ENCODE results near the gene ABR. TPM values are rescaled to one million over a fixed set of nuclear protein-coding genes. Genes with fewer than 3 reads are reported as not detected.
"Not testable (repeated sequence)": the region's sequence is repeated elsewhere in the genome, so short reads cannot be mapped to it uniquely, and the experiment has no call there.

The ABR gene
- total RNA-seq, 1 donor from 2014 or later = 158 TPM

DNA sequence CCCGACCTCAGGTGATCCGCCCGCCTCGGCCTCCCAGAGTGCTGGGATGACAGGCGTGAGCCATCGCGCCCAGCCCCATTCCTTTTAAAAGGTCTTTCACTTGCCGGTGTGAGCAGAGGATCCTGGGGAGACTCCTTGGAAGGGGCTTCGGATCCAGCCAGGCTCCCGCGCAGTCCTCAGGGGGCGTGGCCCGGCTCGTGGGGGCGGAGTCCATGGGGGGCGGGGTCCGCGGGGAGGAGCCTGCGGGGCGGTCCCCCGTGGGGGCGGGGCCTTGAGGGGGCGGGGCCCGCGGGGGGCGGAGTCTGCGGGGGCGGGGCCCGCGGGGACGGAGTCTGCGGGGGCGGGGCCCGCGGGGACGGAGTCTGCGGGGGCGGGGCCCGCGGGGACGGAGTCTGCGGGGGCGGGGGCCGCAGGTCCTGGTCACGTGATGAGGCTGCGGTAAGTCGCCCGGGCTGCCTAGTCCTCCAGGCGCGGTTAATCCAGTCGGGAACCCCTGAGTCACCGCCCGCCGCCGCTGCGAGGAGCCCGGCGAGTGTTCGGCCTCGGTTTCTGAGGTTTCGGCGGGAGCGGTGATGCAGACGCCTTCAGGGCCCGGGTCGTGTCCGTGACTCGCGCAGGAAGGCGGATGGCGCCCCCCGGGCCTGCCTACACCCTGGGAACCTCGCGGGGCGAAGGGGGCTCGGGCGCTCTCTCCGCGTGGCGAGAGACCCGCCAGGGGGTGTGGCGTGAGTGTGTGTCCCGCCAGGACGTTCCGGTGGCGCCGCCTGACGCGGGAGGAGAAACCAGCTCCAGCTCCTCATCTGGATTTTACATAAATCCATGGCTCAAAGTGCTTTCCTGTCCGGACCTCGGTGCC is 23.6 kb upstream of the ABR start:
- peak; percentile 82 for DNase-seq (ENCODE audit: low spot score)

DNA sequence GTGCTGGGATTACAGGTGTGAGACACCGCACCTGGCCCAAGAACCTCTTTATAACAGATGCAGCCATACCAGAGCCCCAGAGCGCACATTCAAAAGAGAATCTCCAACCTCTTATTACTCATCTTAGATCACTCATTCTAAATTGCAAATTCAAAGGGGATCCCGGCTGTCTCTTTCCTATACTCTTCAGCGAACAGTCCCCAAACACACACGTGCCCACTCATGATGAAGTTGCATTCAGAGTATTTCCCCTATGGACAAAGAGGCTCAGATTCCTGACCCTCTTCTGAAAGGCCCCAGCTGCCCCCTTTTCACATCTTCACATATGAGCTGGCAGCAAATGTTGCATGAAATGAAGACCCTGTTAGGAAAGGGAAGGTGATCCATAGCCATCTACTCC is 22.5 kb upstream of the ABR start:
- intact Hi-C loops (cut with DNase I) = no loop called here
- no peak for DNase-seq (ENCODE audit: low spot score)

More for the DNA sequence above, 23.6 kb upstream of the ABR start:
- intact Hi-C loops (cut with DNase I) = no loop called here

GRCh38 chr17:1201132-1201702 is 21.4 kb upstream of the ABR start:
- intact Hi-C loops (cut with DNase I) = no loop called here
- no peak for DNase-seq (ENCODE audit: low spot score)

- DNase-seq (ENCODE audit: low spot score); intact Hi-C loops (cut with DNase I): not testable (repeated sequence)
Measured at GRCh38 chr17:1199271-1199743, 19.5 kb upstream of the ABR start.

- DNase-seq (ENCODE audit: low spot score) = no peak
- intact Hi-C loops (cut with DNase I) = no loop called here
Measured at GRCh38 chr17:1197781-1198490, 18.2 kb upstream of the ABR start.

DNA sequence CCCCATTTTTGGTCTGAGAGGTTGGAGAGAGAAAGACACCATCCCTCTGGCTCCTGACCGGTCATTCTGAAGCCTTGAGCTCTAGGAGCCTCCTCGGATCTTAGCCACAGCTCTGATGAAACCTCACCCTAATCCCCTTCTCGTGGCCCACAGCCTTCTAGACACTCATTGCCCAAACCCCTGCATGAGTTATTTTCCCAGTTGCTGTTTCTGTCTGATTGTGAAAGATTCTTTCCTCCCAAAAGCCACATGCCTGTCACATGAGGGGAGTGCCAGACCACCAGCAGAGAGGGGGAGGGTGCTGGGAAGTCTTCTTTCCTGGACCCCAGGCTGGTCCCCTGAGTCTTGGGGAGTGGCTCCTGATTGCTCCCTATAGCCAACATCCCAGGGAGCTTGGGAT is 17.6 kb upstream of the ABR start:
- DNase-seq (ENCODE audit: low spot score) = no peak
- intact Hi-C loops (cut with DNase I) = no loop called here

- intact Hi-C loops (cut with DNase I) = no loop called here
- no peak for DNase-seq (ENCODE audit: low spot score)
Measured at GRCh38 chr17:1196946-1197345, 17.2 kb upstream of the ABR start.

DNA sequence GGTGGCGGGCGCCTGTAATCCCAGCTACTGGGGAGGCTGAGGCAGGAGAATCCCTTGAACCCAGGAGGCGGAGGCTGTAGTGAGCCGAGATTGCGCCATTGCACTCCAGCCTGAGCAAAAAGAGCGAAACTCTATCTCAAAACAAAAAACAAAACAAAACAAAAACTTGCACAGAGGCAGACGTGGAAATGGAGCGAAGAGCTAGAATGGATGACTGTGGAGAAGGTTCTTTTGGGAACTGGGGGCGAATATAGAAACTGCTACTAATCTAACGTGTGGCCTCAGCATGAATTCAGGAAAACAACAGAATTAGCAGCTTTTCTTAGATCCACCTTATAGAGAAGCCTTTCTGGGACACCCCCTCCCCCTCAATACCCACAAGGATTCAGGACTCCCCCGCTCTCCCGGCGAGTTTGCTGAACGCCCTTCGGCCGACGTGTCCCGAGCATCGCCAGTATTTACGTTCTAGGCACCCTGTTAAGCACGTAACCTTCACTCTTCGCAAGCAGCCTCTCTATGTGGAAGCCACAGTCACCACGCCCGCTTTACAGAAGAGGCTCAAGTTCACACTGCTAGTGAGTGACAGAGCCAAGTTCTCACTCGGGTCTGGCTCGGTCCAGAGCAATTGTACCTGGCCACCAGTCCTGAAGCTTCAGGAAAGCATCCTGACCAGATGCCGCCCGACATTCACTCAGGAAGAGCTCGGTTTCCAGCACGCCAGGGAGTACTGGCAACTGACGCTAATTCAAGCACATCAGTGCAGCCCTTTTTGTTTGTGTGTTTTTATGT is 13.3 kb upstream of the ABR start:
- intact Hi-C loops (cut with DNase I) = no loop called here
- DNase-seq (ENCODE audit: low spot score) = no peak

DNA sequence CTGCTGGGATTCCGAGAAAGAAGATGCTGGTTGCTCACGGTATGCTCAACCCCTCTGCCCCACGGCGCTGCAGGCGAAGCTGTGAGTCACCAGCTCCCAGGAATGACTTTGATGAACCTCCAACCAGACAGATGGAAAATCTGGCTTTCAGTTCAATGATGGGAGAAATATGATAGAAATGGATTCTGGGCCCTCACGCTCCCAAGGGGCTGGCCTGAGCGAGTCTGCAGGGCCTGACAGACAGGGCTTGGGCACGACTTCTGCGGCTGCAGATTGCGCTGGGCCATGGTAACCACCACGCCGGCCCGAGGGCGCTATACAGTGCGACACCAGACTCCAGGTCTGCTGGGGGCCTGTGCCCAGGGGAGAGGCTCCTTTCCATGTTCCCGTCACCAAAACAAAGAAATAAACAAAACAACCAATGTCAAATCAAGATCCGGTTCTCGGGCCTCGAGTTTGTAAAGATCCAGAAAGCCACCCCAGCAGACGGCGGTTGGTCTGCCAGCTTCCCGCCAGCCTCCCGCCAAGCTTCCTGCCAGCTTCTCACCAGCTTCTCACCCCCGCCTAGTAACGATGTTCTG is 11.1 kb upstream of the ABR start:
- intact Hi-C loops (cut with DNase I) = no loop called here
- no peak for DNase-seq (ENCODE audit: low spot score)

GRCh38 chr17:1188812-1189504 is 9.2 kb upstream of the ABR start:
- DNase-seq (ENCODE audit: low spot score) = no peak
- intact Hi-C loops (cut with DNase I) = no loop called here

GRCh38 chr17:1186923-1187771 is 7.4 kb upstream of the ABR start:
- peak; percentile 94 for DNase-seq (ENCODE audit: low spot score)
- intact Hi-C loops (cut with DNase I) = loop anchor here (1.0 kb wide), 1 partner anchor 64 kb away; no protein-coding TSS in a partner anchor

- no peak for DNase-seq (ENCODE audit: low spot score)
- intact Hi-C loops (cut with DNase I) = no loop called here
Measured at GRCh38 chr17:1186214-1186820, 6.5 kb upstream of the ABR start.

DNA sequence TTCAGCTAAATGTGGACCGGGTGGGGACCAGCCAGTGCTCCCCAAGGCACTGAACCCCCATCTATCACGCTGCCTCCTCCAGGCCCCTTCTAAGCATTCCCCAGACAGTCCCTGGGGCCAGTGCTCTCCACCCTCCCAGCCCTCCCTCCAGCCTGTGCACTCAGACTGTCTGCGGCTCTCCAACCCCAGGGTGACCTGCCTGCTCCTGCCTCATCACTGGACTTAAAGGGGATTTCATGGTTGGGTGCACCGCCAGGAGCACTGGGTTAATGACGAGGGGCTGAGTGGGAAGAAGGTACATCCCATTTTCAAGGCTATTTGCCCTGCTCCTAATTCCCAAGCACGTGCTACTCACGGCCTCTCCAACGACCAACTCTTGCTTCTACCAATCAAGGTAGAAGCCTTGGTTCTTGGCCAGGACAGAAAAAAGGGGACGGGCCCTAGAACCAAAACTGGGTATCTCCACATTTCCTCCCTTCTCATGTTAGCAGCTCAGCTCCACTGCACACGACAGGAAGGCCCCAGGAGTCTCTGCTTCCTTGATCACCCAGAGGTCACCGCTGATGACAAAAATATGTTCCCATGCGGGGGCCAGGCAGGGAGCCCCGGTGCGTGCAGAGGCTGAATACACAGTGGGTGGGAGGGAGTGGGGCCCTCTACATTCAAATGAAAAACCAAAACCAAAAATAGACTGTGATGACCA is 3.5 kb upstream of the ABR start:
- no peak for DNase-seq (ENCODE audit: low spot score)
- intact Hi-C loops (cut with DNase I) = no loop called here

- DNase-seq (ENCODE audit: low spot score) = no peak
- intact Hi-C loops (cut with DNase I) = no loop called here
Measured at GRCh38 chr17:1182811-1183170, 3.0 kb upstream of the ABR start.

DNA sequence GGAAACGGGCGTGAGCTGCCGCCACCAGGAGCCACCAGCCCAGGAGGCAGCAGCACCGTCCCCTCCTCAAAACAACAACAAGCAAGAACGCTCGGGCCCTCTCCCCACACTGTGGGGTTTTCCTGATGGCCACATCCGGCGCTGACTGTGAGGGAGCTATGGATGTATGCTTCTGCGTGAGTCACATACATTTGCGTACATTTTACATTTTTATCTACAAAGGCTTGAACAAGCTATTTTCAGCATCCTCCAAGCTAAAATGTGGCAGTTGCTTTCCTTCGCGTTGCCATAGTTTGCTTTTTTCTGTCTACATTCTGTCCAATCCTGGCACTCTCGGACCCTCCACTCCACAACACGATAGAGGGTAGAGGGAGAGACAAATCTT is 2.0 kb upstream of the ABR start:
- DNase-seq (ENCODE audit: low spot score) = no peak
- intact Hi-C loops (cut with DNase I) = no loop called here

GRCh38 chr17:1180958-1181752 is 1.4 kb upstream of the ABR start:
- intact Hi-C loops (cut with DNase I) = no loop called here
- DNase-seq (ENCODE audit: low spot score) = no peak

Measured in cardiac septum (tissue), 1 donor.